Measurements from ENCODE around the gene NDUFA6.
A peak's percentile ranks its signal among the peaks of the same experiment; 100 is the strongest.

NDUFA6 gene

GRCh38 chr22:42069801-42070516 is 20.6 kb downstream of the NDUFA6 start:
- TF ChIP-seq ISL1 (CRISPR knock-in tag; IDR thresholded peaks at IDR 0.05) (no peak), ZNF565 (CRISPR knock-in tag; conservative IDR thresholded peaks at IDR 0.05; ENCODE audit: low read depth) (no peak), TCF4 (CRISPR knock-in tag; IDR thresholded peaks at IDR 0.05; ENCODE audit: borderline replicate concordance) (no peak), TOX (CRISPR knock-in tag; IDR thresholded peaks at IDR 0.05; ENCODE audit: borderline replicate concordance) (no peak), PPARA (CRISPR knock-in tag; IDR thresholded peaks at IDR 0.05; ENCODE audit: borderline replicate concordance) (no peak), GLIS3 (CRISPR knock-in tag; IDR thresholded peaks at IDR 0.05) (no peak), ZC3H10 (CRISPR knock-in tag; IDR thresholded peaks at IDR 0.05) (no peak), RARB (CRISPR knock-in tag; IDR thresholded peaks at IDR 0.05) (no peak), CSDC2 (CRISPR knock-in tag; IDR thresholded peaks at IDR 0.05) (no peak), TSHZ2 (CRISPR knock-in tag; IDR thresholded peaks at IDR 0.05) (no peak)
- TF ChIP-seq, protein P1, sequence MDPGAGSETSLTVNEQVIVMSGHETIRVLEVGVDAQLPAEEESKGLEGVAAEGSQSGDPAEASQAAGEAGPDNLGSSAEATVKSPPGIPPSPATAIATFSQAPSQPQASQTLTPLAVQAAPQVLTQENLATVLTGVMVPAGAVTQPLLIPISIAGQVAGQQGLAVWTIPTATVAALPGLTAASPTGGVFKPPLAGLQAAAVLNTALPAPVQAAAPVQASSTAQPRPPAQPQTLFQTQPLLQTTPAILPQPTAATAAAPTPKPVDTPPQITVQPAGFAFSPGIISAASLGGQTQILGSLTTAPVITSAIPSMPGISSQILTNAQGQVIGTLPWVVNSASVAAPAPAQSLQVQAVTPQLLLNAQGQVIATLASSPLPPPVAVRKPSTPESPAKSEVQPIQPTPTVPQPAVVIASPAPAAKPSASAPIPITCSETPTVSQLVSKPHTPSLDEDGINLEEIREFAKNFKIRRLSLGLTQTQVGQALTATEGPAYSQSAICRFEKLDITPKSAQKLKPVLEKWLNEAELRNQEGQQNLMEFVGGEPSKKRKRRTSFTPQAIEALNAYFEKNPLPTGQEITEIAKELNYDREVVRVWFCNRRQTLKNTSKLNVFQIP (CRISPR knock-in tag; IDR thresholded peaks at IDR 0.05; ENCODE audit: borderline replicate concordance, low read depth) = no peak
- peak; percentile 55 for ATAC-seq

GRCh38 chr22:42068291-42068690 is 22.3 kb downstream of the NDUFA6 start:
- no peak for ATAC-seq
- TF ChIP-seq ZFP3 (CRISPR knock-in tag; IDR thresholded peaks at IDR 0.05) = no peak
- no peak for TF ChIP-seq CSDC2 (CRISPR knock-in tag; IDR thresholded peaks at IDR 0.05)
- no peak for TF ChIP-seq ARNTL (CRISPR knock-in tag; IDR thresholded peaks at IDR 0.05; ENCODE audit: borderline replicate concordance, low read depth)
- TF ChIP-seq ZNF565 (CRISPR knock-in tag; conservative IDR thresholded peaks at IDR 0.05; ENCODE audit: low read depth) = no peak
- no peak for TF ChIP-seq TOX (CRISPR knock-in tag; IDR thresholded peaks at IDR 0.05; ENCODE audit: borderline replicate concordance)
- no peak for TF ChIP-seq ESRRG (CRISPR knock-in tag; IDR thresholded peaks at IDR 0.05)
- no peak for TF ChIP-seq ZC3H10 (CRISPR knock-in tag; IDR thresholded peaks at IDR 0.05)
- TF ChIP-seq, protein P2, sequence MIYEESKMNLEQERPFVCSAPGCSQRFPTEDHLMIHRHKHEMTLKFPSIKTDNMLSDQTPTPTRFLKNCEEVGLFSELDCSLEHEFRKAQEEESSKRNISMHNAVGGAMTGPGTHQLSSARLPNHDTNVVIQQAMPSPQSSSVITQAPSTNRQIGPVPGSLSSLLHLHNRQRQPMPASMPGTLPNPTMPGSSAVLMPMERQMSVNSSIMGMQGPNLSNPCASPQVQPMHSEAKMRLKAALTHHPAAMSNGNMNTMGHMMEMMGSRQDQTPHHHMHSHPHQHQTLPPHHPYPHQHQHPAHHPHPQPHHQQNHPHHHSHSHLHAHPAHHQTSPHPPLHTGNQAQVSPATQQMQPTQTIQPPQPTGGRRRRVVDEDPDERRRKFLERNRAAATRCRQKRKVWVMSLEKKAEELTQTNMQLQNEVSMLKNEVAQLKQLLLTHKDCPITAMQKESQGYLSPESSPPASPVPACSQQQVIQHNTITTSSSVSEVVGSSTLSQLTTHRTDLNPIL (CRISPR knock-in tag; IDR thresholded peaks at IDR 0.05; ENCODE audit: low read depth) = no peak
- no peak for TF ChIP-seq TCF4 (CRISPR knock-in tag; IDR thresholded peaks at IDR 0.05; ENCODE audit: borderline replicate concordance)
- no peak for TF ChIP-seq TSHZ2 (CRISPR knock-in tag; IDR thresholded peaks at IDR 0.05)
- TF ChIP-seq, protein P1 (CRISPR knock-in tag; IDR thresholded peaks at IDR 0.05; ENCODE audit: borderline replicate concordance, low read depth) = no peak
- TF ChIP-seq ZNF8 (CRISPR knock-in tag; IDR thresholded peaks at IDR 0.05) = no peak
- no peak for TF ChIP-seq ISL1 (CRISPR knock-in tag; IDR thresholded peaks at IDR 0.05)
- TF ChIP-seq PPARA (CRISPR knock-in tag; IDR thresholded peaks at IDR 0.05; ENCODE audit: borderline replicate concordance) = no peak
- no peak for TF ChIP-seq BACH2 (CRISPR knock-in tag; IDR thresholded peaks at IDR 0.05; ENCODE audit: borderline replicate concordance)
- TF ChIP-seq CSRNP3 (CRISPR knock-in tag; IDR thresholded peaks at IDR 0.05) = no peak
- no peak for TF ChIP-seq ZFP30 (CRISPR knock-in tag; IDR thresholded peaks at IDR 0.05)
- TF ChIP-seq, protein P3, sequence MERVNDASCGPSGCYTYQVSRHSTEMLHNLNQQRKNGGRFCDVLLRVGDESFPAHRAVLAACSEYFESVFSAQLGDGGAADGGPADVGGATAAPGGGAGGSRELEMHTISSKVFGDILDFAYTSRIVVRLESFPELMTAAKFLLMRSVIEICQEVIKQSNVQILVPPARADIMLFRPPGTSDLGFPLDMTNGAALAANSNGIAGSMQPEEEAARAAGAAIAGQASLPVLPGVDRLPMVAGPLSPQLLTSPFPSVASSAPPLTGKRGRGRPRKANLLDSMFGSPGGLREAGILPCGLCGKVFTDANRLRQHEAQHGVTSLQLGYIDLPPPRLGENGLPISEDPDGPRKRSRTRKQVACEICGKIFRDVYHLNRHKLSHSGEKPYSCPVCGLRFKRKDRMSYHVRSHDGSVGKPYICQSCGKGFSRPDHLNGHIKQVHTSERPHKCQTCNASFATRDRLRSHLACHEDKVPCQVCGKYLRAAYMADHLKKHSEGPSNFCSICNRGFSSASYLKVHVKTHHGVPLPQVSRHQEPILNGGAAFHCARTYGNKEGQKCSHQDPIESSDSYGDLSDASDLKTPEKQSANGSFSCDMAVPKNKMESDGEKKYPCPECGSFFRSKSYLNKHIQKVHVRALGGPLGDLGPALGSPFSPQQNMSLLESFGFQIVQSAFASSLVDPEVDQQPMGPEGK (CRISPR knock-in tag; IDR thresholded peaks at IDR 0.05; ENCODE audit: borderline replicate concordance) = no peak
- TF ChIP-seq OSR1 (CRISPR knock-in tag; IDR thresholded peaks at IDR 0.05) = no peak
